NCI-H524 (cell line): ENCODE data around the gene UBE2QL1.

Experiments used
- DNase-seq, 2 experiments: peaks; one replicate each; lab custom pipeline; 2025; lab: John Stamatoyannopoulos, UW

UBE2QL1 gene

DNA sequence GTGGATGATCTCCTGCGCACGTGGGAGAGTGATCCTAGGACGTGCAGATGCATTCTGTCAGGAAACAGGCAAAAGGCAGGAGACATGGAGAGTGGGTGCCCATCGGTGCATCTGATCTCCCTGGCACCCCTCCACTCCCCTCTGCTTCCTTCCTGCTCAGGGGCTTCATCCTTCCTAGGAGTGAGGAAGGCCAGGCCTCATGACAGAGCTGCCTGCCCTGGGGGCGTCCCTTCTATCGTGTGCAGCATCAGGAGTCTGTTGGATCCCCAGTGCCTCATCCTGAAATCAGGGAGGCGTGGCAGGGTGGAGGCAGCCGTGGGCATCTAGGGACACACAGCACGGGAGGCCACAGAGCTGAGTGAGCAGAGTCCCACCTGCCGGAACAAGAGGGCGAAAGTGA lies 30.1 kb downstream of the UBE2QL1 start:
- no peak for DNase-seq

- peak in 1 of 2 experiments; percentile 19 for DNase-seq
Observed at GRCh38 chr5:6480133-6481051, 31.7 kb downstream of the UBE2QL1 start.

GRCh38 chr5:6482735-6483134 lies 34.1 kb downstream of the UBE2QL1 start:
- DNase-seq: peak; percentile 45 to 87

DNA sequence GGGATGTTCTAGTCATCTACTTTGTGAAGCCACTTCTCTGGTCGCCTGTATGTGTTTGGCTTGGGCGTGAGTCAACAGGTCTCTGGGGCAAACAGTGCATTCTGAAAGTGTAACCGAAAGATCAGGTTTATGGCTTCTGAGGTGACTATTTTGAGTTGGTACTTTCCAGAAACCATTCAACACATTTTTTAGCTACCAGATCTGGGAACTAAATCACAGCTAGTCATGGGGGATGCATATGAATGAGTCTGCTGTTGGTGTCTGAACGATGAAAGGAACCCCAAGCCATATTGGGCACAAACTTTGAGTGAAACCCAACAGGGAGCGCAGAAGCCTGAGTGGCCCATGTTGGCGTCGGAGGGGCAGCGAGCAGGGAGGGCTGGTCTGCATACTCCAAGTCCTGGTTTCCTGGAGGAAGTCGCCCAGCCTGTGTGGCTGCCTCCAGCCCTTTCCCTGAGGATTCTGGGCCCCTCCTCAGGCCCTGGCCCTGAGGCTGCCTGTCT lies 35.3 kb downstream of the UBE2QL1 start:
- no peak for DNase-seq

DNA sequence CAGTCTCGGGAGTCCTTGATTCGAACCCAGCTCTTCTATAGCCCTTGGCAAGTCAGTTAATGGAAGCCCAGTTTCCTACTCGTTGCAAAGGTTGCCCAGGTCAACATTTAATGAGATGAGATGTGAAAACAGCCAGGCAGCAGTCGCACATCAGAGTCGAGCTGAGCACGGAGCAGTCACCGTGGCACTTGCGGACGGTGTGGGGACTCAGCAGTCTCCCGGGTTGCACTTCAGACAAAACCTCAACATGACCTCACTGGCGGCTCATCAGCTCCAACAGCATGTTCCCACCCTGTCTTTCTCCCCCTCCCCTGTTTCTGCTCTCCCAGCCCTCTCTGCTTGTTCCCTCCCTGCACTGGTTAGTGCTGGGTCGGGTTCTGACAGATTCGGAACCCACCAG lies 35.8 kb downstream of the UBE2QL1 start:
- no peak for DNase-seq

- DNase-seq: no peak
Observed at GRCh38 chr5:6484899-6485298, 36.2 kb downstream of the UBE2QL1 start.

DNA sequence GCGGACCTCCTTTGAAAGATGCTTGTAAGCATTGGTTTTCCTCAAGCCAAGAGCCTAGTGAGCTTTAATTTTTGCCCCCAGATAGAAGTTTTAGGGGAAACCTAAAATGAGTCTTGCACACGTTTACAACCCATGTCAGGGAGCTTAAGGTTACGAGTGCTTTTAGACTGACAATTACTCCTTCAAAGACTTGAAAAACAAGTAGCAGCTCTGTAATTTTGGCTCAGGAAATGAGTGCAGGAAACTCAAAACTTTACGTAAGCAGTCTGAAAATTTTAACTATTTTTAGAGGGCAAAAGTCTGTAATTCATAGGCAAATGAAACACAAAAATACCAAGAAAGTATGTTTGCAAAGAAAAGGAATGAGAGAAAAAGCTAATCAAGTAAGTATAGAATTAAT lies 36.8 kb downstream of the UBE2QL1 start:
- no peak for DNase-seq

GRCh38 chr5:6486074-6486473 lies 37.4 kb downstream of the UBE2QL1 start:
- no peak for DNase-seq

- DNase-seq: no peak
Observed at GRCh38 chr5:6487081-6487480, 38.4 kb downstream of the UBE2QL1 start.

DNA sequence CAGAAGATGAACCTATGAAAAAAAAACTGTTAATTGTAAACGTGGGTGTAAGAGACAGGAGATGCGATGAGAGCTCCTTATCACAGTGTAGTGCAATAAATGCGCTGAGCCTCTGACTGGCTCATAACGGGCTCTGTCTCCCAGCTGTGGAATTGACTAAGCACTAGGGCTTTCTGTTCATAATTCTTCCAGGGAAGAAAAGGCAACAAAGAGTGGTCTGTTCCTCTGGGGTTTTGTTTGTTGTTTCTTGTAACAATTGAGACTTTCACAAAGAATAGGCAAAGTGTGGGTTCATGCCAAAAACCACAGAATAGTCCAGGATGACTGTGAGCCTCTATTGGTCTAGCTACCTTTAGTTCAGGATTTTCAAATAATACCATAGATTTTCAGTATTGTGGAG lies 39.4 kb downstream of the UBE2QL1 start:
- no peak for DNase-seq

- no peak for DNase-seq
Observed at GRCh38 chr5:6489643-6490185, 41.1 kb downstream of the UBE2QL1 start.

DNA sequence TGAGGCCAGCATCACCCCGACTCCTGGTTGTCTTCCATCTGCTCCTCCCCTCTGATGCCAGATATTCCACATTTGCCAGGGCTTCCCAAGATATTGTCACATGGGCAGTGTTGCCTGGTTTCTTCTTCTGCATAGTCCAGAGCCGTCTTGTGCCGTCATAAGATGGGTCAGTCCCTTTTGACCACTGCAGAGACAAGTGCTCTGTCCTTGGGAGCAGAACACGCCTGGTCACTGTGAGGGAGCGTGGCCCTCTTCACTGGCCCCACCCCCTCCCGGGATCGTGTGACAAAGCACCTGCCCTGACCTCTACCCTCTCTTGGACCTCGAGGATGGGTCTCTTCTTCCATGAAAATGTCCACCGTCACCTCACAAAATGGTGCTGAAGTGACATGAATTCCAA lies 41.6 kb downstream of the UBE2QL1 start:
- no peak for DNase-seq

DNA sequence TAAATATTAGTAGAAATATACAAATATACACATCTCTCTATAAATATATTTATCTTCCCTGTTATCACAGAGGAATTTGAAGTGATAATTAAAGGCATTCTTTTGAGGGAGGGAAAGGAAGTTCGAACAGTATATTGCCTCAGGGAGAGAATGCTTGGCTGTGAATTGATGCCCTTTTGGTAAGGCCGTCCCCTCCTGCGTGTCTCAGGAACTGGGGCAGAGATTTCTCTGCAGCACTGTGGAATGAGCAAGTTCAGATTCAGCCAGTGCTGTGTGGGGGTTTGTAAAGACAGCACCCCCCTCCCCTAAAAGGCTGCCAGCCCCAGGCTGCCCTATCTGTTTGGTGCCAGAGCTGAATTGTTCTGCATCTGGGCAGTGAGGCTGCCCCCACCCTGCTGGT lies 42.0 kb downstream of the UBE2QL1 start:
- no peak for DNase-seq

GRCh38 chr5:6491196-6491918 lies 42.7 kb downstream of the UBE2QL1 start:
- DNase-seq: no peak

GRCh38 chr5:6491919-6492290 lies 43.2 kb downstream of the UBE2QL1 start:
- DNase-seq: no peak

GRCh38 chr5:6492934-6493333 lies 44.3 kb downstream of the UBE2QL1 start:
- no peak for DNase-seq

DNA sequence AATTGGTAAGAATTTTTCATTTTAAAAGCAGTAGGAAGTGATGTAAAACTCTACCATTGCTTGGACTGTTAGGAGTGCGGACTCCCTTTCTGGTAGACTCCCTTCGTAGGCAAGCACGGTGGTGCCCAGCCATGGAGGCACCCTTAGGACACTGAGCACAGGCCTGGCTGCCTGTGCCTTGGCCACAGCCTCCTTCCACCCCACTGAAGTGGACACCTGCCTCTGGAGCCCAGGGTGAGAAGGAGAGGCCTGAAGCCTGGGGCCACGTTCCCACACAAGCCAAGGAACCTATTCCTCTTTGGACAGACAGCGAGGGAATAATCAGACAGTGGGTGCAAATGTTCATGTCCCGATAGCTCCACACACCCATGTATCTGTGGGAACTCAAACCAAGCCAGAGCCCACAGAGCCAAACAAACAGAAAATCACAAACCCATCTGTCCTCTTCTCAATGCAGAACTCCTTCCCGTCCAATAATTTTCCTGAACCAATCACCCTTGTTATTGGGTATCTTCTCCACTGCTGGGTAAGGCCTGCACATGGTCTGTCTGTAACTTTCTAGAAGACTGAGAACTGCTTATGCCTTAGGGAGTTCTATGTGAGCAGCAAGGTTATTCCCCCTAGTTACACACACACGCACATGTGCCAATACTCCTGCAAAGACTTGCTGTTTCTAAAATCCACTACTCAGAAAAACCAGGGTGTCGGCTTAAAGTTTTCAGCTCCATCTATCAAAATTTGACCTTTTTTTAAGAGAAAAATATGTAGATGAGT lies 45.2 kb downstream of the UBE2QL1 start:
- no peak for DNase-seq

DNA sequence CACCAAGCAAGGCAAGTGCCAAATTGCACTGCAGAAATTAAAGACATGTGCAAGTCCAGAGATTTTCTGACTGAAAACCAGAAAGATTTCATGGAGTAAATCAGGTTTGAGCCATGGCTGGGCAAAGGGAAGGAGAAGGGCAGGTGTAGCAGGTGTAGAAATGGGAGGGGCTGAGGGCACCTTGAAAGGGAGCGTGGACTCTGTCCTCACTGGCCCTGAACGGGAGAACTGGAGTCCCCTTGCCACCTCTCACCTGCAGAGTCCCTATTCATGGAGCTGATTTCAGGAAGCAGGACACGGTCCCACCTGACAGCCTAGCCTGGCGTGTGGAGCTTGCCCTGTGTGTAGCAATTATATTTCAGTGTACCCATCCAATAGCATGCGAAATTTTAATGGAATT lies 46.3 kb downstream of the UBE2QL1 start:
- DNase-seq: no peak

GRCh38 chr5:6495433-6496206 lies 47.0 kb downstream of the UBE2QL1 start:
- DNase-seq: no peak

DNA sequence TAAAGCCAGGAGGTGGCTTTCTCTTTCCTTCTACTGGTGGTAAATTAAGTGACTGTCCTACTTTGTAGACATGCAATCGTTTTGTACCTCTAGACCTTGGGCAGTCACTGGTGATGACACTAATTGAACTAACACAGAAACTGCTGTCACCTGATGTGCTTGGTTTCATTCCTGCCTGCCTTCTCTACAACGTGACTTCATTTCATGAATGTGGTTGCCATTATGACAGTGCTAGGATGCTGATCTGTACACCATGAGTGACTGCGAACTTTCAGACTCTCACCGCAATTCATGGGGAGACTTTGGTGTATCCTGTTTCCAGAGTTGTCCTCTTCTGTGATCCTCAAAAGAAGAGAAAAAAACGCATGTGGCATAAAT lies 47.5 kb downstream of the UBE2QL1 start:
- DNase-seq: no peak

DNA sequence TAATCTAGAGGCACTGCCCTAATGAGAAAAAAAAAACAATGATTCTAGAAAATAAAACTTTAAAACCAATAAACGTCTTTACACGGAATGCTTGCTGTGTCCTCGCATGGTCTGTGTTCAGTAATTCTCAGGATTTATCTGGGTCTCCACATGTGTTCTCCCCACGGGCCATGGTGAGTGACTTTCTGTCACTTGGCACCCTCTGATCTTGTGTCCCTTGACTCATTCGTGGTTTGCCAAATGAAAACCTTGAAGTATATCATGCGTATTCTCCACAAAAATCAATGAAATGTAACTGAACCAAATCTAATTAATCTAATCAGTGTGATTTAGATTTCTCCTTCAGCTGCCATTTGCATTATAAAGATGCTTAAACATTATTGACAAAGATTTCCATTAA lies 48.0 kb downstream of the UBE2QL1 start:
- DNase-seq: no peak
